A549 treated with DMSO at 1 μM for 4 hours (cell line): ENCODE results near the gene ABCB1. TPM values are rescaled to one million over a fixed set of nuclear protein-coding genes. Genes with fewer than 3 reads are reported as not detected.

Source experiments
- total RNA-seq: library from RNA; stranded (reverse); fragments of 200-300 nt; extraction: Qiagen RNA extraction; gene quantifications from 5 replicates; pipeline ENCODE4 v1.2.3, GENCODE V29; 2022; ENCODE audit warnings: low read depth

ABCB1 gene
- 0.05 to 0.50 TPM (median 0.13 TPM) in 4 of 5 replicates, not detected in the other for total RNA-seq

DNA sequence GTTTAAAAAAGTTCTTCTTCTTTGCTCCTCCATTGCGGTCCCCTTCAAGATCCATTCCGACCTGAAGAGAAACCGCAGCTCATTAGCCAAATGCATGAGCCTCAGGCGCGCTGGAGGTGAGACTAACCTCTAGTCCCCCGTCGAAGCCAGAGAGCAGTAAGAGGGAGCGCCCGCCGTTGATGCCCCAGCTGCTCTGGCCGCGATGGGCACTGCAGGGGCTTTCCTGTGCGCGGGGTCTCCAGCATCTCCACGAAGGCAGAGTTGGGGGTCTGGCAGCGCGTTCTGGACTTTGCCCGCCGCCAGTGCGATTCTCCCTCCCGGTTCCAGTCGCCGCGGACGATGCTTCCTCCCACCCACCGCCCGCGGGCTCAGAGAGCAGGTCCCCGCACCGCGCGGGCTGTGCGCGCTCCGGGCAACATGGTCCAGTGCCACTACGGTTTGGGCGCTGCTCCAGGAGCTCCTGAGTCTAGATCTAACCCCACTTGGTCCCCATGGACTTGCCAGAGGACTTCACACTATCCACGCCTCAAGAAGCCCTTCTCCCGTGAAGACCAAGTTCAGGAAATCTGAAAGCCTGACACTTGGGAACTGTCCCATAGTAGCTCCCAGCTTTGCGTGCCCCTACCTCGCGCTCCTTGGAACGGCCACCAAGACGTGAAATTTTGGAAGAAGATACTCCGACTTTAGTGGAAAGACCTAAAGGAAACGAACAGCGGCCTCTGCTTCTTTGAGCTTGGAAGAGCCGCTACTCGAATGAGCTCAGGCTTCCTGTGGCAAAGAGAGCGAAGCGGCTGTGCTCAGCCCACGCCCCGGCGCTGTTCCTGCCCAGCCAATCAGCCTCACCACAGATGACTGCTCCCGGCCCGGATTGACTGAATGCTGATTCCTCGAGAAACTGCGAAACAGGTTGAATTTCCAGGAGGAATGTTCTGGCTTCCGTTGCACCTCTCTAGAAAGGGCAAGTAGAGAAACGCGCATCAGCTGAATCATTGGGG lies at the start of gene ABCB1:
TSS of gene ABCB1 (minus strand) at position 755 of the 995 bp plus-strand sequence. CDS start at position 55, 700 bp downstream.

DNA sequence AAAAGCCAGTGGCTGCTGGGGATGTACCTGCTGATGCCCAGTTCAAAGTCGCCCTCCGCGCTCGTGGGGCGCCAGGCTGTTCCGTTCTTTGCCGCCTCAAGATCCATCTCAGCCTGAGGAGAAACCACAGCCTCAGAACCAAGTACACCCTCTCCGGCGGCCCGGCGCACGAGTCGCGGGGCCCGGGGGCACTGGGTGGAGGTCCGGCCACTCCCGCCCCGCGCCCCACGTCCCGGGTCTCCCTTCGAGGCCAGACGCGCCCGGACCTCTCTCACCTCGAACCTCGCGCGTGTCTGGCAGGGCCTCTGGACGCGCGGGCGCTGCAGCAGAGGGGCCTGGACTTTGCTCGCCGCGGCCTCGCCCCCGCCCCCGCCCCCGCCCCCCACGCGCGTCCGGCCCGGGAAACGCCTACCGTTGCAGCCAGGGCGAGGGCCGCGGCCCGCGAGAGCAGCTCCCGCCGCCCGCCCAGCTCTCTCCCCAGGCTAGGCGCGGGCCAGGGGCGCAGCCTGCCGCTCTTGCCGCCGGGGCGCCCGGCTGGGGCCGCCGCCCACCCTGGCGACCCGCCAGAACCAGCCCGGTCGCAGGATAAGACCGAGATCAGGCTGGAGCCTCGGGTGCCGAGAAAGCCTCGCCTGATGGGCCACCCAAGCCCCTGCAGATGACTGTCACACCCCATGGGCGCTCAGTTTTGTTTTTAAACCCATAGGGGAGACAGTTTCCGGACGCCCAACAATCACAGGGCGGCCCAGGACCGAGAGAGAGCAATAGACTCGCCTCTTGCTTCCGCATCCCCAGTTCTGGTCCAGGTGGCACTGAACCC lies 125.1 kb downstream of the ABCB1 start, which contains the start of gene ABCB4:
TSS of gene ABCB4 (minus strand) at position 322 of the 820 bp plus-strand sequence. CDS start at position 107, 215 bp downstream.

Other genes starting within 250 kb of the ABCB1 start
- not detected in 5 replicates for gene ABCB4, start 125.2 kb downstream of the ABCB1 start, total RNA-seq
- gene RUNDC3B, start 27.5 kb upstream of the ABCB1 start, total RNA-seq: not detected in 5 replicates